Myocyte (in vitro differentiated cells): ENCODE measurements around the gene CLEC18C. TPM values are rescaled to one million over a fixed set of nuclear protein-coding genes. Genes with fewer than 3 reads are reported as not detected.
"Not testable (repeated sequence)": the region's sequence is repeated elsewhere in the genome, so short reads cannot be mapped to it uniquely, and the experiment has no call there.

Experiments
- DNase-seq: peaks from one replicate; pipeline ENCODE4 v3.0.0-alpha.2; 2012; ENCODE audit warnings: low read depth
- polyA plus RNA-seq: library from polyadenylated mRNA; unstranded; fragments of >200 nt; gene quantifications from one replicate; pipeline ENCODE4 v1.2.1, GENCODE V29; 2012; ENCODE audit warnings: missing spikeins
- total RNA-seq: library from RNA; depleted of rRNA; stranded (reverse); fragments of >200 nt; gene quantifications from 2 replicates; pipeline ENCODE4 v1.2.3, GENCODE V29; 2014

CLEC18C gene
- 0.16 and 0.43 TPM in 2 replicates for total RNA-seq
- 0.38 TPM for polyA plus RNA-seq

DNA sequence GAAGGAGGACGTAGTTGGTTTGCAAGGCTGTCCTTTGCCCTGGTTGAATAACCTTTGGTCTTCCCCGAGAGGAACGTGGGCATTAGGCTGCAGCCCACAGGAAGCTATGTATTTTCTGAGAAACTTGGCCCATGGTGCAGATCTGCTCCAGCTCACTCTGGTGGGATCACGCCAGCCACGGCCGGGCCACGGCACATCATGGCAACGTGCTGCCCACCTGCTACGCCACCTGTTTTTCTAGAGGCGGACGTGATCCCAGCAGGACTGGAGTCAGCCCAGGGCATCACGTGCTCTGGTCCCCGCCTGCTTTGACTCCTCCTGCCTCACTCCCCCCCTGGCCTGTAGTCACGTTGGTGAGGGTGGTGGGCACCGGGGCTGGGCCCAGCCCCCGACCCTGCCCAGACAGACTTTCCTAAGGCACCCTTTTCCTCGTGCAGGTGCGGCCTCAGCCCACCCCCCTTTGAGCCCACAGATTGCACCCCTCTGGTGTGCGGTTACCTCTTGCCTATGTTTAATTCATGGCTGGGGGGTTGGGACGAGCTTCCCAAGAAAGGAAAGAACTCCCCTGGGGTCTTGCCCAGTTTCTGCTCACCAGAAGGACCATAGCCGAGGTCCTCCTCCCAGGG is at the start of gene CLEC18C:
Gene CLEC18C, plus strand, starts transcription at position 576 of the 626 bp plus-strand sequence. CDS start 492 bp downstream, outside the sequence.
- not testable (repeated sequence) for DNase-seq

GRCh38 chr16:70123822-70124221 is 49.8 kb upstream of the CLEC18C start:
- not testable (repeated sequence) for DNase-seq

GRCh38 chr16:70126226-70126625 is 47.4 kb upstream of the CLEC18C start:
- not testable (repeated sequence) for DNase-seq

DNA sequence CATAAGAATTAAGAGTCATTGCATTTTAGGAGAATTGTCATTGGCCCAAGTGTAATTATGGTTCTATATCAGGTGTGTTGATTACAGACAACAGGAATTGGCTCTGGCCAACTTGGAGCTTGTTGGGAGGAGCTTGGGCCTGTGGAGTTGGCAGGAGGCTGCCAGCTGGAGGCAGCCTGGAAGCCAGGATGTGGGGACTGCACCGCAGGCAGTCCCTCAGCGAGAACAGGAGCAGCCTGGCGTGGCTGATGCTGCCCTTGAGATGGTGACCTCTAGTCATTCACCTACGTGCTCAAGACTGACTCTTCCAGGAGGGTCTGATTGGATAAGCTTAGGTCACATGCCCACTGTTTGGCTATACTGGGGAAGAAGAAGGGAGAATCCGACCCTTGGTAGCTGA is 45.9 kb upstream of the CLEC18C start:
- DNase-seq, result not testable (repeated sequence)

DNA sequence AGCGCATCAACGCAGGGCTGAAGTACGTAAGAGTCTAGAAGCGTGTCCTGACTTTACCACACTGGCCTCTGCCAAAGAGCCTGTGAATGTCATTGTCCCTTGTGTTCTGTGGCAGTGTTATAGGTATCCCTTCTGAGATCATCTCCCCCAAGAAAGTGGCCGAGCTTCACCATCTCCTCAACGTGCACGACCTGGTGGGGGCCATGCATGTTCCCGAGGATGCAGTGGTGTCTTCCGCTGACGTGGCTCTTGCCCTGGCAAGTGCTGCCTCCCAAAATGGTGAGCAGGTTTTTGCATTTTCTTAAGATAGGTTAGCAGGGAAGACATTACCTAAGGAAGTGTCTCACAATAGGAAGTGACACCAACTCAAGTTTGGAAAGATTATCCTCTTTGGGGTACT is 44.7 kb upstream of the CLEC18C start:
- not testable (repeated sequence) for DNase-seq

GRCh38 chr16:70135796-70136195 is 37.8 kb upstream of the CLEC18C start:
- not testable (repeated sequence) for DNase-seq

DNA sequence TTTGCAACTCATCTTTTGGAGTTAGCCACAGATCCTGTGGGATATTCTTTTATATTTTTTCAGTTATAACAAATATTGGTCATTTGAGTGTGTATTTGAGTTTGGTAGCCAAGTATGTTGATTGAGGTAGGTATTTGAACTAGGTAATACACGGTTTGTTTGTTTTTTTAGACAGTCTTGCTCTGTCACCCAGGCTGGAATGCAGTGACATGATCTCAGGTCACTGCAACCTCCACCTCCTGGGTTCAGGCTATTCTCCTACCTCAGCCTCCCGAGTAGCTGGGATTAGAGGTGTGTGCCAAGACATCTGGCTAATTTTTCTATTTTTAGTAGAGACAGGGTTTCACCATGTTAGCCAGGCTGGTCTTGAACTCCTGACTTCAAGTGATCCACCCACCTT is 37.0 kb upstream of the CLEC18C start:
- not testable (repeated sequence) for DNase-seq

- DNase-seq, result not testable (repeated sequence)
Measured at GRCh38 chr16:70142739-70143138, 30.8 kb upstream of the CLEC18C start.

DNA sequence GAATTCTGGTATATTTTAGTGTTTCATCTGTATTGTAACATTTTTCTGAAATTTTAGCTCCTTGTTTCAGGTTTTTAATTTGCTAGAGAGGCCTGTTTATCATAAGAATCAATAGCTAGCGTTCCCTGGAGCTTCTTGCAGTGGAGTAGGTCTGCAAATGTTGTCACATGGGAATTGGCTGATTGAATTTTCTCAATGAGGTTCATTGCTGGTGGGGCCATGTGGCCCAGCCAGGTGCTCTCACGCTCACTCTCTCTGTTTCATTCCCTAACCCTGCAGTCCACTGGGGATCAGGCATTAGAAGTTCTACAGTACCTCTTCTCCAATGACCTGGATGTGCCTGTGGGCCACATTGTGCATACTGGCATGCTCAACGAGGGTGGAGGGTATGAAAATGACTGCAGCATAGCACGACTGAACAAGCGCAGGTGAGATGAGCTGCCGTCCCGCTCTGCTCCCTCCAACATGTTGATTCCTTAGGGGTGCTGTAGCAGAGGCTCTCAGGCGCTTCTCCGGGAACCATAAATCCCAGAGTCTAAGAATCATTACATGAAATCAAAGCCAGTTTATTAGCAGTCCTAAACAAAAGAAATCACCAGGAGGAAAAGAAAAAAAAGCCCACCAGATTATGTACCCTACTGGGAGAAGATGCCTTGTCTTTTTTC is 30.2 kb upstream of the CLEC18C start:
- DNase-seq, result not testable (repeated sequence)

DNA sequence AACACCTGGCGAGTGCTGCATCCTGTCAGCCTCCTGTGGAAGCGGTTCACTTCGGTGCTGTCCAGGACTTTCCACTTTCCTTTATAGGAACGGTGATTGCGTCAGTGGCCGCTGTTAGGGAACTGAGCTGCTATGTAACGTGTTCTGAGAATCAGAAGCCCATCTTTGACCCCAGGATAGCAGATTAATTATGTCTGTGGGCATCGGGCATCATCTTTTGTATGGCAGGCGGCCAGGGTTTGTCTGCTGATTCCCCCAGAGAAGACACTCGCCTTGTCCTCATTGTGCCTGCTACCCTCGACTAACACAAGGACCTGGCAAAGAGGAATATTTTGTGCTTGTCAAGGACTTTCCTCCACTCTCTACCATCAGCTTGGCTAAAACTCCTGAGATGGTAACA is 25.7 kb upstream of the CLEC18C start:
- not testable (repeated sequence) for DNase-seq

GRCh38 chr16:70148453-70148852 is 25.1 kb upstream of the CLEC18C start:
- not testable (repeated sequence) for DNase-seq

GRCh38 chr16:70149296-70149695 is 24.3 kb upstream of the CLEC18C start:
- DNase-seq, result not testable (repeated sequence)

- DNase-seq, result no peak
Measured at GRCh38 chr16:70151391-70151790, 22.2 kb upstream of the CLEC18C start.

DNA sequence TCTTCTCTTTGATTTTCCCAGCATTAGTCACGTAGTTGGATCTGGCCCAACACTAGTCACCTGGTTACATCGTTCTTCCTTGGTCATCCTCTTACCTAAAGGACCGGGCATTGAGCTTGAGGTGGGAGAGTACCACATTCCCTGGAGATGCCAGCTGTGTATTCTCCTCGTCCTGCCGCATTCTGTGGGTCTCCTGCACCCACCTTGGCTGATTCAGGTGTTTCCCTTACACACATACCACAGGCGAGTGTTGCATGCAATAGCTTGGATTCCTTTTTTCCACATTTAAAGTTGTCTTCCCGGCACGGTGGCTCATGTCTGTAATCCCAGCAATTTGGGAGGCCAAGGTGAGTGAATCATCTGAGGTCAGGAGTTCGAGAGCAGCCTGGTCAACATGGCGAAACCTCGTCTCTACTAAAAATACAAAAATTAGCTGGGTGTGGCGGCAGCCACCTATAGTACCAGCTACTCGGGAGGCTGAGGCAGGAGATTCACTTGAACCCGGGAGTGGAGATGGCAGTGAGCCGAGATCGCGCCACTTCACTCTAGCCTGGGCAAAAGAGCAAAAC is 21.6 kb upstream of the CLEC18C start:
- DNase-seq, result no peak

DNA sequence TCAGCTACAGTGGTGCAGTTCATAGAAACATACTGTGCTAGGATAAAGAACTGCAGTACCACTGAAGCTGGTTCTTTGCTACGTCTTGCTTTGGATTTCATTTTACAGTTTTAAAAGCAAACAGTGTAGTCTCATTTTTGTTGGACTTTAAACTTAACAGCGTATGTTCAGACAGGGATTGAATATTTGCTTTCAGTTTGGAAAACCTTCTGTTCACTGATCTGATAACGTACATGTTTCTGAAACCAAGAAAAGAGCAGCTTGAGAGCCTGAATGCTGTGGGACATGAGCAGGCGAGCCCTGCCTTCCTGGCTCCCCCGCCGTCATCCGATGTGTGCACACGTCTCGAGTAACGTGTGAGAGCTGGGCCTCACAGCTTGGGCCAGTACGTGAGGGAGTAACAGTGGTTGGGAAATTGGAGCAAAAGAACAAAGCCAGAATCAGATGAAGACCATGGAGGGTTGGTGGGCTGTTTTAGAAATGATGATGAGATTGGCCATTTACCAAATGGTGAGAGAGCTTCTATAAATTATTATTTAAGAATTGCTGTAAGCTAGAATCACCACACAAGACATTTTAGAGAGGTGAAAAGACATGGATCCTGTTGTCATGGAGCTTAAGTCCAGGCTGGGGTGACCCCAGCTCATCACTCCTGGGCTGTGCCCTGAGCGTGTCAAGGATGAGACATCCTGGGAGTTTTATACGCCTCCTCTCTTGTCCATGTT is 20.8 kb upstream of the CLEC18C start:
- no peak for DNase-seq

DNA sequence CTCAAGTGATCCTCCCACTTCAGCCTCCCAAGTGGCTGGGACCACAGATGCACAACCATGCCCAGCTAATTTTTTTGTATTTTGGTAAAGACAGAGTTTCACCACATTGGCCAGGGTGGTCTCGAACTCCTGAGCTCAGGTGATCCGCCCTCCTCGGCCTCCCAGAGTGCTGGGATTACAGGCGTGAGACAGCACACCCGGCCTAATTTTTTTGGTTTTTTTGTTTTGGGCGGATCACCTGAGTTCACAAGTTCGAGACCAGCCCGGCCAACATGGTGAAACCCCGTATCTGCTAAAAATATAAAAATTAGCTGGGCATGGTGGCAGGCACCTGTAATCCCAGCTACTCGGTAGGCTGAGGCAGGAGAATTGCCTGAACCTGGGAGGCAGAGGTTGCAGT is 18.9 kb upstream of the CLEC18C start:
- not testable (repeated sequence) for DNase-seq

DNA sequence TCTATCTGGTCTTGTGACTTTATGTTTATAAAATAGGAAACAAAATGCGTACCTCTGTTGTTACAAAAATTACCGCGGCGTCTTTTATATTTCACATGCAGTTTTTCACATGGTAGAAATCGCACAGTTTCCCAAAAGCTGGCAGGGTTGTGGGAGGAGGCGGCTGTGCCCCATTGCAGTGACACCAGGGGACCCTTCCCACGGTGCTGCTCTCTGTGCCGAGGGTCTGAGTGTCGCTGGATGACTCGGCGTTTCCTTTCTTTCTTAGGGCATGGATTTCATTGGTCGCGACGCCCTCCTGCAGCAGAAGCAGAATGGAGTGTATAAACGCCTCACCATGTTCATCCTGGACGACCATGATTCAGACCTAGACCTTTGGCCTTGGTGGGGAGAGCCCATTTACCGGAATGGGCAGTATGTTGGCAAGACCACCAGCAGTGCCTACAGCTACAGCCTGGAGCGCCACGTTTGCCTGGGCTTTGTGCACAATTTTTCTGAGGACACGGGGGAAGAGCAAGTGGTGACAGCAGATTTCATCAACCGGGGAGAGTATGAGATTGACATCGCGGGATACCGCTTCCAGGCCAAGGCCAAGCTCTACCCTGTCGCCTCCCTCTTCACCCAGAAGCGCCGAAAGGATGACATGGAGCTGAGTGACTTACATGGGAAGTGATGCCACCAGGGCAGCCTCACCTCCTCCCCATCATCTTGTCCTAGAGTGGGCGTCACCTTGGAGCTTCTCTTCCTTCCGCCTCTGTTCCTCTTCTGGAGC is 17.2 kb upstream of the CLEC18C start:
- no peak for DNase-seq

DNA sequence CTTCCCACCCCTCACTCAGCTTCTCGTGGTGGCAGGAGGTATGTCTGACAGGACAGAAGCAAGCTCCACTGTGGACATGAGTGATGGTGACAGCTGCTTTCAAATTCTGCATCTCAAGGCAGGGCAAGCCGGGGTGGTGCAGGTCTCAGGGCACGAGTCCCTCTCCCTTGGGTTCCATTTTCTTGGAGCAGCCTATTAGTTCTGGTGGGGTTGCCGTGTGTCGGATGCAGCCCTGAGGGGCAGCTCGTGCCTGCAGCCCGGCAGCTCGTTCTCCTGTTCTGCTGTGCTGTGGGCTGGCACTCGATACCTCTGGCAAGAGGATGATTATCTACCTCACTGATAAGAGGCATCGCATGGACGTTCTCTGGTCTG is 16.5 kb upstream of the CLEC18C start:
- DNase-seq, result peak; percentile 94

- no peak for DNase-seq
Measured at GRCh38 chr16:70157477-70158260, 15.9 kb upstream of the CLEC18C start.

DNA sequence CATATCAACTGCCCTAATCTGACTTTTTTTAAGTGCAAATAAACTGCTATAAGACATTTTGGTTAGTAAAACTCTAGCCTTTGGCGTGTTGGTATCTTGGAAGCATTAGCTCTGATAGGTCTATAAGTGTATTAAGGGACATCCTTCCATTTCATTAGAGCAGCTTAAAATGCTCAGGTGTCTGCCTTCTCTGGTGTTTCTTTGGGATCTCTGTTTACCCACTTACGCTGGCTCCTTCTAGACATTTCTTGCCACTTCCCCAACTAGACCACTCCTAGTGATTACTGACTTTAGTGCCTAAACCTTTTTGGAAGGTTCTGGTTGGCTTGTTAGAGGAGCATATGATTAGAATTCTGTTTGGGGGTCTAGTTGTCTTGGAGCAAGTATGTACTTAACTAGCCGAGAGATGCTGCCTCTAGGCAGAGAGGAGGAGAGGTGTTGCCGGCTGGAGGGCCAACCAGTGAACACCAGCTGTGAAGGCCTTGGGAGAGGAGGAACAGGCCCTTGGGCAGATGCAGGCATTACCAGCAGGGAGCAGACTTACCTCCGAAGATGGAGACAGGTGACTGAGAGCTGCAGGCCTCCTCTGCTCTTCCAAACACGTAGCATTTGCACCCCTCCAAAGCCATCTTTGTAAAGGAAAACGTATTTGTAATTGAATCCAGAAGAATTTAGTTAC is 15.2 kb upstream of the CLEC18C start:
- no peak for DNase-seq
